Measurements from ENCODE around the gene ZRANB3.
"Not testable (repeated sequence)": the region's sequence is repeated elsewhere in the genome, so short reads cannot be mapped to it uniquely, and the experiment has no call there.

The ZRANB3 gene

DNA sequence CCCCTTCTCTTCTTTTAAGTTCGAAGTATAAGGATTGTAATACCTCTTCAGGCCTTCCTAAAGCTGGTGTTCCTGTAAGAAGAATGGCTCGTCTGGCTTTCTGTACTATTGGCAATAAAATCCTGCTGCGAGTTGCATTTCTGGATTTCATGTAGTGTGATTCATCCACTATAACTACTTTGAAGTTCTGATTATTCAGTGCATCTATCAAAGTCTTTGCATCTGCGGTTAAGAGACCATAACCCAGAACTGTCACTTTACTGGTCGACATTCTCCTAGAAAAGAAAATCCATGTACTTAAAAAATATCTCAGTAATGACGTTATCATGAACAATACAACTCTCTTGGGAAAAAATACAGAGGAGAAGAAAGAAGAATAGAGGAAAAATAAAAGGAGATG is 181.1 kb downstream of the ZRANB3 start:
- TF ChIP-seq, protein P1, sequence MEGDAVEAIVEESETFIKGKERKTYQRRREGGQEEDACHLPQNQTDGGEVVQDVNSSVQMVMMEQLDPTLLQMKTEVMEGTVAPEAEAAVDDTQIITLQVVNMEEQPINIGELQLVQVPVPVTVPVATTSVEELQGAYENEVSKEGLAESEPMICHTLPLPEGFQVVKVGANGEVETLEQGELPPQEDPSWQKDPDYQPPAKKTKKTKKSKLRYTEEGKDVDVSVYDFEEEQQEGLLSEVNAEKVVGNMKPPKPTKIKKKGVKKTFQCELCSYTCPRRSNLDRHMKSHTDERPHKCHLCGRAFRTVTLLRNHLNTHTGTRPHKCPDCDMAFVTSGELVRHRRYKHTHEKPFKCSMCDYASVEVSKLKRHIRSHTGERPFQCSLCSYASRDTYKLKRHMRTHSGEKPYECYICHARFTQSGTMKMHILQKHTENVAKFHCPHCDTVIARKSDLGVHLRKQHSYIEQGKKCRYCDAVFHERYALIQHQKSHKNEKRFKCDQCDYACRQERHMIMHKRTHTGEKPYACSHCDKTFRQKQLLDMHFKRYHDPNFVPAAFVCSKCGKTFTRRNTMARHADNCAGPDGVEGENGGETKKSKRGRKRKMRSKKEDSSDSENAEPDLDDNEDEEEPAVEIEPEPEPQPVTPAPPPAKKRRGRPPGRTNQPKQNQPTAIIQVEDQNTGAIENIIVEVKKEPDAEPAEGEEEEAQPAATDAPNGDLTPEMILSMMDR (IDR thresholded peaks at IDR 0.05; ENCODE audit: low read depth, low read length, missing control alignments): no peak
- DNase-seq (ENCODE audit: extremely low read depth, low read depth): no peak
- no peak overlapping the region for H3K4me3 ChIP-seq (replicated peaks; ENCODE audit: low read depth, low read length)

DNA sequence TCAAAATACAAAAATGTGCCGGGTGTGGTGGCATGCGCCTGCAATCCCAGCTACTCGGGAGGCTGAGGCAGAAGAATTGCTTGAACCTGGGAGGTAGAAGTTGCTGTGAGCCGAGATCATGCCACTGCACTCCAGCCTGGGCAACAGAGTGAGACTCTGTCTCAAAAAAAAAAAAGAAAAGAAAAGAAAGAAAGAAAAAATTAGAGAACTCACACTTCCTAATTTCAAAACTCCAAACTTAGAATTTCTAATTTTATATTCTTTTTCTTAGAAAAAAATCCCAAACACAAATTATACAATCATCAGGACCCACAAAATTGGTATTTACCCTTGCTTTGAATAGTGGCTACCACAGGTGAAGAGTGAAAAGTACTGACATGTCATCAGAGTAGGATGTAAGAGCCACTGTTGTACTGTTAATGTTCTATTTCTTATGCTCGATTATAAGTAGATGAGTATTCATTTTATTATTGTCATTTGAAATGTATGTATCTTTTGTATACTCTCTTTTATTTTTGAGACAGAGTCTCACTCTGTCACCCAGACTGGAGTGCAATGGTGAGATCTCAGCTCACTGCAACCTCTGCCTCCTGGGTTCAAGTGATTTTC is 182.8 kb downstream of the ZRANB3 start:
- not testable (repeated sequence) for DNase-seq (ENCODE audit: extremely low read depth, low read depth); H3K4me3 ChIP-seq (replicated peaks; ENCODE audit: low read depth, low read length)

DNA sequence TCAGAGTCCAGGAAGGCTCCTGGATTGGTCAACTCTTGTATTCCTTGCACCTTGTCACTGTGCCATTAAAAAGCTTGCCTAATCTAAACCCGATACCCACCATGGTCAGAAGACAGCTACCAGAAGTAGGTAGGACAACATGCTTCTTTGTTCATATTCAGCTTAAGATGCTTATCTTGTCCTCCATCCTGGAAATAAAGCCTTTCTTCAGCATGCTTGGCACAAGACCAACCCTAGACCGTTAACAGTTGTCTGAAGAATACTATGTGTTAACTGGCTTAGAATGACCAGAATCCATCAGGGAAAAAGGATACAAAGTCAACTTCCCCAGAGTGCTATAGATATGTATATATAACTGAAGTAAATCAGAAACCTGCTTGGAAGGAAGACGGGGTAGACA is 193.9 kb downstream of the ZRANB3 start:
- H3K4me3 ChIP-seq (replicated peaks; ENCODE audit: low read depth, low read length): no peak overlapping the region
- DNase-seq (ENCODE audit: extremely low read depth, low read depth): no peak
- TF ChIP-seq, protein P1 (IDR thresholded peaks at IDR 0.05; ENCODE audit: low read depth, low read length, missing control alignments): no peak

DNA sequence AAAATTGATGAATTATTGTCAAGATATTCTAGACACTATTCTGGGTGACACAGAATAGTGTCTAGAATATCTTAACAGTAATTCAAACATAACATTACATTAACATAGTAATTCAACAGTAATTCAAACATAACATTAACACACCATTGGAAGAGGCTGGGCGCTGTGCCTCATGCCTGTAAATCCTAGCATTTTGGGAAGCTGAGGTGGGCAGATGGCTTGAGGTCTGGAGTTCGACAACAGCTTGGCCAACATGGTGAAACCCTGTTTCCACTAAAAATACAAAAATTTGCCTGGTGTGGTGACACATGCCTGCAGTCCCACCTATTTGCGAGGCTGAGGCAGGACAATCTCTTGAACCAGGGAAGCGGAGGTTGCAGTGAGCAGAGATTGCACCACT is 195.8 kb downstream of the ZRANB3 start:
- TF ChIP-seq, protein P1 (IDR thresholded peaks at IDR 0.05; ENCODE audit: low read depth, low read length, missing control alignments): no peak
- no peak overlapping the region for H3K4me3 ChIP-seq (replicated peaks; ENCODE audit: low read depth, low read length)
- DNase-seq (ENCODE audit: extremely low read depth, low read depth): no peak

DNA sequence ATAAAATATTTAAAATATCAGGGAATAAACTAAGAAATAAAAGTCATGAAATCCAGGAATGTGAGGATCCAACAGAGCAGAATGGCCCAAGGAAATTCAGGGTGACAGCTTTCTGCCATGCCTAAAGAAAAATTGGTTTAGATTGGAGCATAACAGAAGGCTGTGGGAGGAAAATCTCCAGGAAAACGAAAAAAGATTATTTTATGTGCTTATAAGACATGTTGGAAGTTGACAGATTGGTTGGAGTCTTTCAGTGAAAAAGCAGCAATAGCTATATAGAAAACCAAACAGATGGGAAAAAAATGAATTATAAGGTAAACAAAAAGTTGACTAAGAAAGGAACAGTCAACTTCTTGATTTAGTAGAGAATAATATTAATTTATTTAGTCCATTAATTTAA is 203.9 kb downstream of the ZRANB3 start:
- no peak overlapping the region for H3K4me3 ChIP-seq (replicated peaks; ENCODE audit: low read depth, low read length)
- no peak for DNase-seq (ENCODE audit: extremely low read depth, low read depth)
- TF ChIP-seq, protein P1 (IDR thresholded peaks at IDR 0.05; ENCODE audit: low read depth, low read length, missing control alignments): no peak

DNA sequence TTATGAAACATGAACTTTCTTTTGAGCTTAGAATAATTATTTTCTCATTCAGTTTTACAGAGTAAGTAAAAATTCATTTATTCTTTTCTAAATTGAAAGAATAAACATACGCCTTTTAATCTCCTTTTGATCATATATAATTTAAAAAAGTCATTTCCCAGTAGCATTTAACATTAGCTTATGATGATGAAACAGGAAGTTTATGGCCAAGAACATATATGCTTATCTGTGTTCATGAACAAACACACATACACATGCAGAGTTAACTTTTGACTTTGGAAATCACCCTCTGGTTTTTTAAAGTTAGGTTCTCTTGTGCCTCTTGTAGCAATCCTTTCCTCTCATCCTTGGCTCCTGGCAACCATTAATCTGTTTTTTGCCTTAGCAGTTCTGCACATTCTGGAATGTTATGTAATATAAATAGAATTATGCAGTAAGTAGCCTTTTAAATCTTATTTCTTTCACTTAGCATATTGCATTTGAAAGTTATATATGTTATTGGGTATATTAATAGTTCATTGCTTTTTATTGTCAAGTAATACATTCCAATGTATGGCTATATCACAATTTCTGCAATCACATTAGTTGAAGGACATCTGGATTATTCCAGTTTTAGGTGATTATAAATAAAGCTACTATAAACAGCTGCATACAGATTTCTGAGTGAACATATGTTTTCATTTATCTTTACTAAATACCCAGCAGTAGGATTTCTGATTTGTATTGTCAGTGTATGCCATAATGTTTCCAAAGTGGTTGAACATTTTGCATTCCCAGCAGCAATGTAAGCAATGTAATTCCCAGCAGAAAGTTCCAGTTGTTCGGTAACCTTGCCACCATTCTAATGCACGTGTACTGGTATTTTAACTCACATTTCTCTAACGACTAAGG is 210.3 kb downstream of the ZRANB3 start:
- TF ChIP-seq, protein P1 (IDR thresholded peaks at IDR 0.05; ENCODE audit: low read depth, low read length, missing control alignments): no peak
- H3K4me3 ChIP-seq (replicated peaks; ENCODE audit: low read depth, low read length): no peak overlapping the region
- DNase-seq (ENCODE audit: extremely low read depth, low read depth): peak; percentile 12

DNA sequence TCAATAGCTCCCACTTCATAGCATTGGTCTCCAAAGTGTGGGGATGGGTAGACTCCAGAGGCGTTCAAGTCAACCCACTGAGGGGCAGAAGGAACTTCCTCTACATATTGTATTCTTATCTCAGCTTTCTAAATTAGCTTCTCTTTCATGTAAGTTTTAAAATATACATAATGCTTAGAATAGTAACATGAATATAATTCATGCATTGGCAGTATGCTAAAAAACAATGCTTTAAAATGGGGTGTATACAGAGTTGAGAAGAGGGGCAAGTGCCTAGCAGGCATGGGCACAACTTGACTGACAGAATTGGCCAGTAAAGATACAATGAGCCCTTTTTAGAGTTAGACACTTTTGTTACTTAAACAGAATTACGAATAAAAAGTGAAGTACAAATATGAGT is 212.2 kb downstream of the ZRANB3 start:
- no peak for DNase-seq (ENCODE audit: extremely low read depth, low read depth)
- TF ChIP-seq, protein P1 (IDR thresholded peaks at IDR 0.05; ENCODE audit: low read depth, low read length, missing control alignments): no peak
- no peak overlapping the region for H3K4me3 ChIP-seq (replicated peaks; ENCODE audit: low read depth, low read length)

Measured in HFF-Myc (cell line).